Cardiac muscle cell (in vitro differentiated cells and primary cell): ENCODE results near the gene KLHL3. TPM values are rescaled to one million over a fixed set of nuclear protein-coding genes. Genes with fewer than 3 reads are reported as not detected.

ENCODE experiments used
- DNase-seq, 2 donors: peaks; one replicate each; pipeline versions ENCODE4 v3.0.0 to v3.0.0-alpha.2; 2010 to 2017; ENCODE audit warnings: low read depth in 1 of 2, low spot score in 1 of 2
- H3K27ac ChIP-seq: fragments of 200-600 bp; sonication (generic); 2 replicates; pipeline ENCODE4 v1.5.1; 2016
- H3K27me3 ChIP-seq: fragments of 200-600 bp; sonication (generic); 2 replicates; pipeline ENCODE4 v1.6.0; 2016; ENCODE audit warnings: control low read depth
- H3K36me3 ChIP-seq: fragments of 200-600 bp; sonication (generic); 2 replicates; pipeline ENCODE4 v1.5.1; 2016; ENCODE audit warnings: control low read depth
- H3K4me1 ChIP-seq: fragments of 200-600 bp; sonication (generic); 2 replicates; pipeline ENCODE4 v1.8.1; 2017; ENCODE audit warnings: low read depth, mild to moderate bottlenecking, mixed run types
- H3K4me3 ChIP-seq: fragments of 200-600 bp; sonication (generic); 2 replicates; pipeline ENCODE4 v1.5.1; 2016; ENCODE audit warnings: mild to moderate bottlenecking
- H3K9me3 ChIP-seq: fragments of 200-600 bp; sonication (generic); 2 replicates; pipeline ENCODE4 v1.5.1; 2017; ENCODE audit warnings: low read depth, mild to moderate bottlenecking, control low read depth
- CTCF ChIP-seq: IDR thresholded peaks from 2 replicates; pipeline ENCODE4 v1.5.1; 2012; ENCODE audit warnings: low read depth, mild to moderate bottlenecking, low read length
- polyA plus RNA-seq: library from polyadenylated mRNA; unstranded; fragments of >200 nt; fragmentation: Nextera tagmentation; extraction: Ambion mirVana; gene quantifications from 2 replicates; pipeline ENCODE4 v1.2.1, GENCODE V29; 2016
- total RNA-seq: library from RNA; depleted of rRNA; stranded (reverse); fragments of >200 nt; gene quantifications from 2 replicates; pipeline ENCODE4 v1.2.3, GENCODE V29; 2016

KLHL3 gene
- total and polyA plus RNA-seq, 2 experiments from 2014 or later, result 11.4 to 16.8 TPM

- H3K27me3 ChIP-seq, result peaks cover 13% of the 10 kb centered on the region
- no peak overlapping the region for H3K4me3 ChIP-seq
- peak in 1 of 2 donors; percentile 52 for DNase-seq
- no peaks in the 10 kb centered on the region for H3K4me1 ChIP-seq
- no peak overlapping the region for H3K27ac ChIP-seq
- H3K36me3 ChIP-seq, result no peaks in the 10 kb centered on the region
- H3K9me3 ChIP-seq, result no peaks in the 10 kb centered on the region
- no peak for TF ChIP-seq CTCF
Observed at GRCh38 chr5:137609127-137609526, 126.8 kb downstream of the KLHL3 start.

GRCh38 chr5:137607771-137608170 is 128.1 kb downstream of the KLHL3 start:
- peaks cover 13% of the 10 kb centered on the region for H3K27me3 ChIP-seq
- H3K9me3 ChIP-seq, result no peaks in the 10 kb centered on the region
- no peak overlapping the region for H3K27ac ChIP-seq
- no peaks in the 10 kb centered on the region for H3K4me1 ChIP-seq
- no peak for TF ChIP-seq CTCF
- DNase-seq, result no peak
- H3K36me3 ChIP-seq, result no peaks in the 10 kb centered on the region
- H3K4me3 ChIP-seq, result no peak overlapping the region

GRCh38 chr5:137606401-137606800 is 129.5 kb downstream of the KLHL3 start:
- no peak overlapping the region for H3K4me3 ChIP-seq
- no peak for TF ChIP-seq CTCF
- no peaks in the 10 kb centered on the region for H3K9me3 ChIP-seq
- peaks cover 13% of the 10 kb centered on the region for H3K27me3 ChIP-seq
- no peaks in the 10 kb centered on the region for H3K36me3 ChIP-seq
- no peaks in the 10 kb centered on the region for H3K4me1 ChIP-seq
- DNase-seq, result peak in 1 of 2 donors; percentile 74
- H3K27ac ChIP-seq, result no peak overlapping the region

- TF ChIP-seq CTCF, result peak; percentile 37
- Histone ChIP-seq H3K27ac (no peak overlapping the region), H3K27me3 (peaks cover 13% of the 10 kb centered on the region), H3K4me1 (no peaks in the 10 kb centered on the region), H3K4me3 (no peak overlapping the region), H3K9me3 (no peaks in the 10 kb centered on the region), H3K36me3 (no peaks in the 10 kb centered on the region)
- DNase-seq, result peak; percentile 30 to 44
Observed at GRCh38 chr5:137605411-137605810, 130.5 kb downstream of the KLHL3 start.

- DNase-seq, result no peak
- no peaks in the 10 kb centered on the region for H3K9me3 ChIP-seq
- no peak overlapping the region for H3K4me3 ChIP-seq
- peaks cover 19% of the 10 kb centered on the region for H3K27me3 ChIP-seq
- no peak overlapping the region for H3K27ac ChIP-seq
- no peaks in the 10 kb centered on the region for H3K4me1 ChIP-seq
- no peaks in the 10 kb centered on the region for H3K36me3 ChIP-seq
- TF ChIP-seq CTCF, result no peak
Observed at GRCh38 chr5:137604348-137605095, 131.4 kb downstream of the KLHL3 start.
